MCF 10A (cell line): Measurements from ENCODE around the gene CMTM7. TPM values are rescaled to one million over a fixed set of nuclear protein-coding genes. Genes with fewer than 3 reads are reported as not detected.

ENCODE experiments used
- BruUV-seq: library from RNA; stranded (reverse); fragments of 400-500 nt; replicated peaks from 2 replicates; lab custom pipeline; 2021; lab: Mats Ljungman, UMichigan
- CTCF ChIA-PET: fragments of 300-600 bp; sonication (Branson Sonifier 250); formaldehyde crosslinking; extraction: SDS; loops from one replicate; lab custom pipeline; 2021; ENCODE audit warnings: antibody characterized with exemption, inconsistent platforms; lab: Yijun Ruan, JAX
- POLR2A ChIA-PET: fragments of 300-600, 350-650 bp; sonication (Branson Sonifier 250); formaldehyde crosslinking; extraction: SDS; loops from one replicate; lab custom pipeline; 2020; ENCODE audit warnings: antibody characterized with exemption, inconsistent platforms; lab: Yijun Ruan, JAX
- DNase-seq: peaks from one replicate; pipeline ENCODE4 v3.0.0-alpha.2; 2018; ENCODE audit not compliant: unreplicated experiment
- H3K27ac Mint-ChIP-seq: one replicate; pipeline ENCODE4 v1.8.0; 2022; ENCODE audit warnings: mild to moderate bottlenecking, low read depth, mixed read lengths; ENCODE audit not compliant: unreplicated experiment
- H3K27me3 Mint-ChIP-seq: one replicate; pipeline ENCODE4 v1.8.0; 2022; ENCODE audit warnings: mixed read lengths; ENCODE audit not compliant: insufficient read depth, unreplicated experiment
- H3K36me3 Mint-ChIP-seq: one replicate; pipeline ENCODE4 v1.8.0; 2022; ENCODE audit warnings: mild to moderate bottlenecking, moderate library complexity, mixed read lengths; ENCODE audit not compliant: insufficient read depth, unreplicated experiment
- H3K4me1 Mint-ChIP-seq: one replicate; pipeline ENCODE4 v1.8.0; 2022; ENCODE audit warnings: mixed read lengths; ENCODE audit not compliant: insufficient read depth, unreplicated experiment
- H3K4me3 Mint-ChIP-seq: one replicate; pipeline ENCODE4 v1.8.0; 2022; ENCODE audit warnings: mild to moderate bottlenecking, moderate library complexity, mixed read lengths; ENCODE audit not compliant: unreplicated experiment
- H3K9me3 Mint-ChIP-seq: one replicate; pipeline ENCODE4 v1.8.0; 2022; ENCODE audit warnings: mixed read lengths; ENCODE audit not compliant: unreplicated experiment
- CTCF ChIP-seq: fragments of 200-600 bp; IDR thresholded peaks from one replicate; pipeline ENCODE4 v1.8.0; 2022; ENCODE audit warnings: antibody characterized with exemption, mild to moderate bottlenecking; ENCODE audit not compliant: unreplicated experiment
- intact Hi-C: fragments of 100-400 bp; cut with micrococcal nuclease; formaldehyde crosslinking; loops from 2 replicates; pipeline ENCODE4 v1.14.1; 2022
- total RNA-seq: library from RNA; stranded (reverse); gene quantifications from 2 replicates; pipeline ENCODE4 v1.2.3, GENCODE V29; 2022

Gene CMTM7
- total RNA-seq, 1 experiment from 2014 or later: 14.3 TPM

- intact Hi-C loops: loop anchor here (5.0 kb wide), 1 partner anchor 282 kb away; no protein-coding TSS in a partner anchor
- Mint-ChIP-seq H3K4me1 (no peaks in the 10 kb centered on the region), H3K36me3 (no peaks in the 10 kb centered on the region), H3K9me3 (no peaks in the 10 kb centered on the region), H3K27me3 (peaks cover 9% of the 10 kb centered on the region), H3K27ac (no peak overlapping the region), H3K4me3 (no peak overlapping the region)
- TF ChIP-seq CTCF: no peak
- no TSS peak for BruUV-seq
- ChIA-PET CTCF (no interaction called here), POLR2A (no interaction called here)
- DNase-seq: no peak
Observed at GRCh38 chr3:32379831-32380500, 11.7 kb upstream of the CMTM7 start.

GRCh38 chr3:32381922-32382321 is 9.7 kb upstream of the CMTM7 start:
- no peak overlapping the region for H3K27ac Mint-ChIP-seq
- no peaks in the 10 kb centered on the region for H3K9me3 Mint-ChIP-seq
- no peaks in the 10 kb centered on the region for H3K4me1 Mint-ChIP-seq
- intact Hi-C loops: no loop called here
- ChIA-PET POLR2A (interaction anchor here (0.6 kb wide), 1 partner anchor 188 kb away, joined by 3 read pairs; no protein-coding TSS in a partner anchor), CTCF (no interaction called here)
- TF ChIP-seq CTCF: no peak
- no TSS peak for BruUV-seq
- no peak for DNase-seq
- no peak overlapping the region for H3K4me3 Mint-ChIP-seq
- no peaks in the 10 kb centered on the region for H3K36me3 Mint-ChIP-seq
- peaks cover 14% of the 10 kb centered on the region for H3K27me3 Mint-ChIP-seq

- ChIA-PET POLR2A (no interaction called here), CTCF (interaction anchor here (0.7 to 1.5 kb wide), 8 partner anchors 8 to 298 kb away, joined by 3 to 8 read pairs (median 4); no protein-coding TSS in a partner anchor)
- no TSS peak for BruUV-seq
- Mint-ChIP-seq H3K27ac (no peak overlapping the region), H3K27me3 (peaks cover 14% of the 10 kb centered on the region), H3K4me1 (no peaks in the 10 kb centered on the region), H3K4me3 (no peak overlapping the region), H3K9me3 (no peaks in the 10 kb centered on the region), H3K36me3 (no peaks in the 10 kb centered on the region)
- intact Hi-C loops: no loop called here
- no peak for TF ChIP-seq CTCF
- DNase-seq: no peak
Observed at GRCh38 chr3:32383136-32383711, 8.4 kb upstream of the CMTM7 start.

- ChIA-PET CTCF (interaction anchor here (0.8 to 1.0 kb wide), 2 partner anchors 12 to 55 kb away, joined by 3 to 4 read pairs; no protein-coding TSS in a partner anchor), POLR2A (no interaction called here)
- no peaks in the 10 kb centered on the region for H3K9me3 Mint-ChIP-seq
- peaks cover 14% of the 10 kb centered on the region for H3K27me3 Mint-ChIP-seq
- no peak for DNase-seq
- no peaks in the 10 kb centered on the region for H3K4me1 Mint-ChIP-seq
- BruUV-seq: no TSS peak
- no peaks in the 10 kb centered on the region for H3K36me3 Mint-ChIP-seq
- no peak overlapping the region for H3K4me3 Mint-ChIP-seq
- H3K27ac Mint-ChIP-seq: no peak overlapping the region
- intact Hi-C loops: no loop called here
- TF ChIP-seq CTCF: no peak
Observed at GRCh38 chr3:32384938-32385337, 6.7 kb upstream of the CMTM7 start.
